HG03066 (cell line): ENCODE data around the gene CBX7.
A peak's percentile ranks its signal among the peaks of the same experiment; 100 is the strongest.

Source experiments
- ATAC-seq: cut with Tn5 transposase; IDR thresholded peaks from one replicate; pipeline ENCODE4 v1.9.1; 2021; ENCODE audit warnings: low read depth; ENCODE audit not compliant: unreplicated experiment

The CBX7 gene

GRCh38 chr22:39148026-39148726, 4.3 kb downstream of the CBX7 start:
- ATAC-seq: no peak

- no peak for ATAC-seq
Observed at GRCh38 chr22:39147335-39148025, 5.0 kb downstream of the CBX7 start.

GRCh38 chr22:39146256-39147101, 6.0 kb downstream of the CBX7 start:
- no peak for ATAC-seq

GRCh38 chr22:39144101-39144767, 8.2 kb downstream of the CBX7 start:
- peak; percentile 44 for ATAC-seq

GRCh38 chr22:39142088-39142680, 10.3 kb downstream of the CBX7 start:
- ATAC-seq: no peak

GRCh38 chr22:39139933-39140332, 12.5 kb downstream of the CBX7 start:
- no peak for ATAC-seq

GRCh38 chr22:39138357-39138997, 14.0 kb downstream of the CBX7 start:
- no peak for ATAC-seq

GRCh38 chr22:39136317-39136716, 16.2 kb downstream of the CBX7 start:
- ATAC-seq: no peak

GRCh38 chr22:39135092-39135896, 17.2 kb downstream of the CBX7 start:
- no peak for ATAC-seq

GRCh38 chr22:39134366-39135091, 18.0 kb downstream of the CBX7 start:
- no peak for ATAC-seq

- no peak for ATAC-seq
Observed at GRCh38 chr22:39133871-39134270, 18.6 kb downstream of the CBX7 start.

GRCh38 chr22:39132871-39133524, 19.5 kb downstream of the CBX7 start:
- ATAC-seq: no peak

- ATAC-seq: no peak
Observed at GRCh38 chr22:39132281-39132680, 20.2 kb downstream of the CBX7 start.

GRCh38 chr22:39130892-39131855, 21.3 kb downstream of the CBX7 start:
- ATAC-seq: no peak

- no peak for ATAC-seq
Observed at GRCh38 chr22:39130152-39130704, 22.3 kb downstream of the CBX7 start.

GRCh38 chr22:39129746-39130145, 22.7 kb downstream of the CBX7 start:
- no peak for ATAC-seq

- ATAC-seq: no peak
Observed at GRCh38 chr22:39129081-39129480, 23.4 kb downstream of the CBX7 start.
